ENCODE measurements around the gene SPON2. TPM values are rescaled to one million over a fixed set of nuclear protein-coding genes. Genes with fewer than 3 reads are reported as not detected.

The SPON2 gene
- total RNA-seq, 1 donor = 21.1 TPM

GRCh38 chr4:1150875-1151274, 21.5 kb downstream of the SPON2 start:
- DNase-seq (ENCODE audit: low read depth) = no peak
- H3K4me3 ChIP-seq (ENCODE audit: low read depth, low read length) = no peak overlapping the region
- TF ChIP-seq, protein P1, sequence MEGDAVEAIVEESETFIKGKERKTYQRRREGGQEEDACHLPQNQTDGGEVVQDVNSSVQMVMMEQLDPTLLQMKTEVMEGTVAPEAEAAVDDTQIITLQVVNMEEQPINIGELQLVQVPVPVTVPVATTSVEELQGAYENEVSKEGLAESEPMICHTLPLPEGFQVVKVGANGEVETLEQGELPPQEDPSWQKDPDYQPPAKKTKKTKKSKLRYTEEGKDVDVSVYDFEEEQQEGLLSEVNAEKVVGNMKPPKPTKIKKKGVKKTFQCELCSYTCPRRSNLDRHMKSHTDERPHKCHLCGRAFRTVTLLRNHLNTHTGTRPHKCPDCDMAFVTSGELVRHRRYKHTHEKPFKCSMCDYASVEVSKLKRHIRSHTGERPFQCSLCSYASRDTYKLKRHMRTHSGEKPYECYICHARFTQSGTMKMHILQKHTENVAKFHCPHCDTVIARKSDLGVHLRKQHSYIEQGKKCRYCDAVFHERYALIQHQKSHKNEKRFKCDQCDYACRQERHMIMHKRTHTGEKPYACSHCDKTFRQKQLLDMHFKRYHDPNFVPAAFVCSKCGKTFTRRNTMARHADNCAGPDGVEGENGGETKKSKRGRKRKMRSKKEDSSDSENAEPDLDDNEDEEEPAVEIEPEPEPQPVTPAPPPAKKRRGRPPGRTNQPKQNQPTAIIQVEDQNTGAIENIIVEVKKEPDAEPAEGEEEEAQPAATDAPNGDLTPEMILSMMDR (IDR thresholded peaks at IDR 0.05; ENCODE audit: insufficient read depth, low read length) = no peak

GRCh38 chr4:1139860-1140259, 32.5 kb downstream of the SPON2 start:
- no peak for DNase-seq (ENCODE audit: low read depth)
- TF ChIP-seq, protein P1 (IDR thresholded peaks at IDR 0.05; ENCODE audit: insufficient read depth, low read length) = no peak
- no peak overlapping the region for H3K4me3 ChIP-seq (ENCODE audit: low read depth, low read length)

DNA sequence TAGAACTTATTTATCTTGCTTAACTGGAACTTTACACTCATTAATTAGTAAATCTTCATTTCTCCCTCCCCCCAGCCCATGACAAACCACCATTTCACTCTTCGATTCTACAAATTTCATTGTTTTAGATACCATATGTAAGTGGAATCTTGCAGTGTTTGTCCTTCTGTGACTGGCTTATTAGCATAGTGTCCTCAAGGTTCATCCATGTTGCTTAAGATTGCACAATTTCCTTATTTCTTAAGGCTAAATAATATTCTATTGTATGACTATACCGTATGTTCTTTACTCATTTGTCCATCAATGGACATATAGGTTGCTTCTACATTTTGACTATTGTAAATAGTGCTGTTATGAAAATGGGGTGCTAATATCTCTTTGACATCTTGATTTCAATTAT, 34.5 kb downstream of the SPON2 start:
- DNase-seq (ENCODE audit: low read depth) = peak; percentile 11
- TF ChIP-seq, protein P1 (IDR thresholded peaks at IDR 0.05; ENCODE audit: insufficient read depth, low read length) = no peak
- no peak overlapping the region for H3K4me3 ChIP-seq (ENCODE audit: low read depth, low read length)

DNA sequence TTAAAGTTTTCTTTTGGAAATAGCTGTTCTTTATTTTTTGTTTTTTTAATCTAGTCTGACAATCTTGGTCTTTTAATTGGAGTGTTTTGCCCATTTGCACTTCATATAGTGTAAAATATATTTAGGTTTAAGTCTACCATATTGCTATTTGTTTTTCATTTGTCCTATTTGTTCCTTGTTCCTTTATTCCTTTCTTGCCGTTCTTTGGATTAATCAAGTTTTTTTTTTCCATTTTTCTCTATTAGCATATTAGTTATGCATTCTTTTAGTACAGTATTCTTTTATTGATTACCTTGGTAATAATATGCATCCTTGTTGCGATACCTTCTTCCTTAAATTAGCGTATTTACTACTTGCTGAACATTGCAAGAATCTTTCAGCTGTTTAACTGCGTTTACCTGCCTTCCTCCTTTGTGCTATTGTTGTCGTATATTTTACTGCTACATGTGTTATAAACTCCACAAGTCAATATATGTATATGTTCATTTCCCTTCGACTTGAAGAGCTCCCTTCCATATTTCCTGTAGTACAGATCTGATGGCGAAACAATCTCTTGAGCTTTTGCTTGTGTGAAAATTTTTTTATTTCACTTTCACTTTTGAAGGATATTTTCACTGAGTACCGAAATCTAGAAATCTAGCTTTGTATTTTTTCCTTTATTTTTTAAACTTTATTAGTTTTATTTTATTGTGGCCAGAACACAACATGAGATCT, 35.2 kb downstream of the SPON2 start:
- peak overlapping the region; percentile 17 for H3K4me3 ChIP-seq (ENCODE audit: low read depth, low read length)
- TF ChIP-seq, protein P1 (IDR thresholded peaks at IDR 0.05; ENCODE audit: insufficient read depth, low read length) = no peak
- peak; percentile 21 for DNase-seq (ENCODE audit: low read depth)

DNA sequence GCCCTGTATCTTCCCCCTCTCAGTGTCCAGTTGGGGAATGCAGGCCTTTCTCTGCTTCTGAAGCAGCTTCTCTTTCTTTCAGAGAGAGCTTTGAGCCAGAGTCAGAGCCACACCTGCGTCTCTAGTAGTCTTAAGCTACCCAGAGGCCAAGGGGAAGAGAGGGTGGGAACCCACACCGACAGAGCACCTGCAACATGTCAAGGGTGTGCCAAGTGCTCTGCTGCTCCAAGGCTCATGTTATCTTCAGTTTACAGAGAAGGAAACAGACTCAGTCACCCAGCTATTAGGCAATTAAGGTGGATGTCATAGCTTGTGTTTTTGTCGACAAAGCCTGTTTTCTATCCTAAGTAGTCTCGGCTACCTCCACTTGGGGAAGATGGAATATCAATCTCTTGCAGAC, 36.3 kb downstream of the SPON2 start:
- TF ChIP-seq, protein P1 (IDR thresholded peaks at IDR 0.05; ENCODE audit: insufficient read depth, low read length) = no peak
- H3K4me3 ChIP-seq (ENCODE audit: low read depth, low read length) = no peak overlapping the region
- peak; percentile 10 for DNase-seq (ENCODE audit: low read depth)

- TF ChIP-seq, protein P1 (IDR thresholded peaks at IDR 0.05; ENCODE audit: insufficient read depth, low read length) = no peak
- no peak for DNase-seq (ENCODE audit: low read depth)
- no peak overlapping the region for H3K4me3 ChIP-seq (ENCODE audit: low read depth, low read length)
Observed at GRCh38 chr4:1133033-1133432, 39.4 kb downstream of the SPON2 start.

Measured in fibroblast of the aortic adventitia (primary cell).